Lung (tissue), 12 donors: Measurements from ENCODE around the gene CASZ1. TPM values are rescaled to one million over a fixed set of nuclear protein-coding genes. Genes with fewer than 3 reads are reported as not detected.

Experiments used
- ATAC-seq: fragments of 200-7000 bp; cut with Tn5 transposase; one replicate; pipeline ENCODE4 v1.9.1; 2020; ENCODE audit warnings: moderate number of reproducible peaks; ENCODE audit not compliant: insufficient read depth, low FRiP score
- DNase-seq, 3 donors: peaks; one replicate each; pipeline ENCODE4 v3.0.0-alpha.2; 2013 to 2017
- H3K27ac ChIP-seq, 2 donors: one replicate each; pipeline ENCODE4 v1.5.1; 2013; ENCODE audit warnings: mild to moderate bottlenecking in 2 of 2, moderate library complexity in 2 of 2, control low read depth in 1 of 2, inconsistent platforms in 1 of 2, low read depth in 1 of 2, low read length in 1 of 2
- H3K27me3 ChIP-seq, 3 donors: one replicate each; pipeline ENCODE4 v1.5.1; 2013; ENCODE audit warnings: low read length in 2 of 3; ENCODE audit not compliant: control insufficient read depth in 3 of 3, insufficient read depth in 3 of 3
- H3K36me3 ChIP-seq, 4 donors: one replicate each; pipeline ENCODE4 v1.5.1; 2013; ENCODE audit warnings: low read length in 4 of 4, mild to moderate bottlenecking in 1 of 4, moderate library complexity in 1 of 4; ENCODE audit not compliant: control insufficient read depth in 4 of 4, insufficient read depth in 4 of 4
- H3K4me1 ChIP-seq, 5 donors: one replicate each; pipeline ENCODE4 v1.5.1; 2013; ENCODE audit warnings: low read length in 5 of 5, mild to moderate bottlenecking in 2 of 5, moderate library complexity in 1 of 5; ENCODE audit not compliant: control insufficient read depth in 5 of 5, insufficient read depth in 5 of 5
- H3K4me3 ChIP-seq: one replicate; pipeline ENCODE4 v1.5.1; 2013; ENCODE audit warnings: mild to moderate bottlenecking, control low read depth, moderate library complexity
- H3K9ac ChIP-seq, 2 donors: one replicate each; pipeline ENCODE4 v1.5.1; 2013; ENCODE audit warnings: low read length in 2 of 2, control low read depth in 1 of 2; ENCODE audit not compliant: insufficient read depth in 1 of 2
- H3K9me3 ChIP-seq, 4 donors: one replicate each; pipeline ENCODE4 v1.5.1; 2013; ENCODE audit warnings: low read length in 3 of 4, mild to moderate bottlenecking in 1 of 4, moderate library complexity in 1 of 4; ENCODE audit not compliant: control insufficient read depth in 4 of 4, insufficient read depth in 3 of 4
- WGBS, 2 donors: extraction: QIAGEN DNeasy Blood & Tissue Kit; methylation state at CpG; one replicate each; pipeline ENCODE4 v1.1.7; 2013; 5-methylcytosine and 5-hydroxymethylcytosine counted together
- polyA plus RNA-seq, 2 donors: library from polyadenylated mRNA; stranded (reverse); fragments of 200-250 nt; gene quantifications; one replicate each; pipeline ENCODE4 v1.2.1, GENCODE V29; 2013
- total RNA-seq, 2 donors: library from RNA; depleted of rRNA in 1 of 2; stranded (reverse); fragments of >200 nt in 1 of 2; gene quantifications; one replicate each; pipeline ENCODE4 v1.2.1, GENCODE V29; 2014 to 2021
- TF ChIP-seq, protein P1 (sequence below): IDR thresholded peaks from 2 replicates; pipeline ENCODE4 v1.5.1; 2012; ENCODE audit warnings: mild to moderate bottlenecking; ENCODE audit errors: control extremely low read depth, extremely low read depth
- donor health status: control.
- donor health status: control.
- donor health status: Bipolar disorder and iron deficiency.
- donor health status: healthy.
- donor health status: DM: yes; HTN: yes; CAD: no.

Gene CASZ1
- total and polyA plus RNA-seq, 4 donors = 10.3 to 69.9 (median 40.5) TPM

DNA sequence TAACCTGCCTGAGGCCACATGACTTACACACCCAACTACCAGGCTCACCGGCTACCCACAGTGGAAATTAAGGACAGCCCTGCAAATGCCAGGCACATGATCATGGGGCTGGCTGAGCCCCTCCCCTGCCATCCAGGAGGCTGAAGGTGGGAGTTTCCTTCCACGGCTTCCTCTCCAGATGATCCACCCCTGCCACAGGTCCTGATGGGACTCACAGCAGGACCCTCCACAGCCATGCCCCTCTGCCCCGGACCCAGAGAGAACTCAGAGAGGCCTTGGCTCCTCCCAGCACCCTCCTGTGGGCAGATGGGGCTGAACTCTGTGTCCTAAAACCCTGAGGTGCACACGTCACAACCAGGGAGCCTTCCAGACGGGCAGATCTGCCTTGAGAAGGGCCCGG lies 29.1 kb upstream of the CASZ1 start:
- H3K36me3 ChIP-seq = no peaks in the 10 kb centered on the region
- WGBS, 2 donors = 81% methylated on average over 6 of the region's 6 CpGs
- peaks cover 0 to 14% (median 0%) of the 10 kb centered on the region in 3 donors for H3K27me3 ChIP-seq
- H3K4me3 ChIP-seq = no peak overlapping the region
- ATAC-seq = no peak
- H3K4me1 ChIP-seq = no peaks in the 10 kb centered on the region
- no peaks in the 10 kb centered on the region for H3K9me3 ChIP-seq
- TF ChIP-seq, protein P1, sequence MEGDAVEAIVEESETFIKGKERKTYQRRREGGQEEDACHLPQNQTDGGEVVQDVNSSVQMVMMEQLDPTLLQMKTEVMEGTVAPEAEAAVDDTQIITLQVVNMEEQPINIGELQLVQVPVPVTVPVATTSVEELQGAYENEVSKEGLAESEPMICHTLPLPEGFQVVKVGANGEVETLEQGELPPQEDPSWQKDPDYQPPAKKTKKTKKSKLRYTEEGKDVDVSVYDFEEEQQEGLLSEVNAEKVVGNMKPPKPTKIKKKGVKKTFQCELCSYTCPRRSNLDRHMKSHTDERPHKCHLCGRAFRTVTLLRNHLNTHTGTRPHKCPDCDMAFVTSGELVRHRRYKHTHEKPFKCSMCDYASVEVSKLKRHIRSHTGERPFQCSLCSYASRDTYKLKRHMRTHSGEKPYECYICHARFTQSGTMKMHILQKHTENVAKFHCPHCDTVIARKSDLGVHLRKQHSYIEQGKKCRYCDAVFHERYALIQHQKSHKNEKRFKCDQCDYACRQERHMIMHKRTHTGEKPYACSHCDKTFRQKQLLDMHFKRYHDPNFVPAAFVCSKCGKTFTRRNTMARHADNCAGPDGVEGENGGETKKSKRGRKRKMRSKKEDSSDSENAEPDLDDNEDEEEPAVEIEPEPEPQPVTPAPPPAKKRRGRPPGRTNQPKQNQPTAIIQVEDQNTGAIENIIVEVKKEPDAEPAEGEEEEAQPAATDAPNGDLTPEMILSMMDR = no peak
- no peak for DNase-seq
- no peak overlapping the region for H3K9ac ChIP-seq
- H3K27ac ChIP-seq = no peak overlapping the region

DNA sequence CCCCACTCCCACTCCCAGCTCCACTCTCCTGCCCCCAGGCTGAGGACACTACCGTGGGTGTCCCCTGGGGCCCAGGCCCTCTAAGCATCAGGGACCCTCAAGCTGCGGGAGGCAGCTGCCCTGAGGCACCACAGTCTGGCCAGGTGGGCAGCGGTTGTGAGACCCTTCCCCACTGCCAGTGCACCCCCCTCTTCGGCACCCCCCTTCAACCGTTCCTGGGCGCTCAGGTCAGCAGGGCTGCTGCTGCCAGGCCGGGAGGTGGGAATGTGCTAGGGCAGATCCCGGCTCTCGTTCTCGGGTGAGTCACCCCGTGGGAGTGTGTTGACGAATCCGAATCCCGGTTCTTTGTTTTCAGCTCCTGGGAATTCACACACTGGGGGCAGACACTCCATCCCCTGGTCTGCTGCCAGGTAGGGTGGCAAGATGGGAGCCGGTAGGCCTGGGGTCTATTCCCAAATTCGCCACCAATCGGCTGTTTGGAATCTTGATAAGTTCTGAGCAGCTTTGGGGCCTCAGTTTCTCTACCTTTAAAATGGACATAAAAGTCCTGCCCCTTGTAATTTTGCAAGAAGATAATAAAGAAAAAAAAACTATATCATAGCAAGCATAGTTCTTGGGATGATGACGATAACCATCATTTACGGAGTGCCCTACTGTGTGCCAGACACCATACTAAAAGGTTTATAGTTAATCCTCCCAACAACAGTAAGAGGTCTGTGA lies 28.5 kb upstream of the CASZ1 start:
- 73 to 83% methylated on average over 18 to 19 of the region's 19 CpGs for WGBS, 2 donors
- DNase-seq (no peak), ATAC-seq (no peak)
- Histone ChIP-seq H3K4me3 (no peak overlapping the region), H3K9ac (no peak overlapping the region), H3K27me3 (peaks cover 0 to 12% (median 0%) of the 10 kb centered on the region in 3 donors), H3K4me1 (no peaks in the 10 kb centered on the region), H3K9me3 (no peaks in the 10 kb centered on the region), H3K27ac (no peak overlapping the region), H3K36me3 (no peaks in the 10 kb centered on the region)
- TF ChIP-seq, protein P1 = no peak

DNA sequence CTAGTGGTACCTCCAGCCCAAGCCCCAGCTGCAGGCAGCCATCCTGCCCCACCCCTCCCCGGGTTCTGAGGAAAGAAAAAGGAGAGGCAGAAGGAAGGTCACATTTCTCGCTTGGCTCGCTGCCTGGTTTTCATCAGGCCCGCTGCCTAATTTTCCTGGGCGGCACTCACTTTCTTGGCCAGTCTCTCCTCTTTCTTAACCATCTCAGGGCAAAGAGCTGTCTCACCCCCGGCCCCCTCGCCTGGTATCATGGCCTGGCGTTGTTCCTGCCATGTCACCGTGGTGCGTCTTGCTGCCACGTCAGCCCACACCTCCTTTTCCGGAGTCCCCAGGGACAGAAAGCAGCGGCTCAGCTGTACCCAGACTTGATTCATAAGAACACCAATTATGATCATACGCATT lies 26.6 kb upstream of the CASZ1 start:
- Histone ChIP-seq H3K9ac (no peak overlapping the region), H3K36me3 (no peaks in the 10 kb centered on the region), H3K4me3 (no peak overlapping the region), H3K4me1 (no peaks in the 10 kb centered on the region), H3K27me3 (peaks cover 0 to 3% (median 0%) of the 10 kb centered on the region in 3 donors), H3K9me3 (no peaks in the 10 kb centered on the region), H3K27ac (peak overlapping the region in 1 of 2 donors; percentile 75)
- ATAC-seq (no peak), DNase-seq (peak in 2 of 3 donors; percentile 35 to 39)
- TF ChIP-seq, protein P1 = no peak
- WGBS, 2 donors = 73 to 81% methylated on average over 13 to 14 of the region's 14 CpGs
